ENCODE results near the gene ERCC6.

The ERCC6 gene

GRCh38 chr10:49512121-49512809, 26.7 kb downstream of the ERCC6 start:
- DNase-seq (ENCODE audit: low read depth), result no peak

GRCh38 chr10:49509771-49510303, 29.1 kb downstream of the ERCC6 start:
- no peak for DNase-seq (ENCODE audit: low read depth)

GRCh38 chr10:49508654-49509053, 30.3 kb downstream of the ERCC6 start:
- DNase-seq (ENCODE audit: low read depth), result no peak

- no peak for DNase-seq (ENCODE audit: low read depth)
These were observed 30.7 kb downstream of the ERCC6 start for GRCh38 chr10:49508249-49508648.

- no peak for DNase-seq (ENCODE audit: low read depth)
These were observed 33.3 kb downstream of the ERCC6 start for GRCh38 chr10:49505589-49505988.

GRCh38 chr10:49505076-49505475, 33.8 kb downstream of the ERCC6 start:
- no peak for DNase-seq (ENCODE audit: low read depth)

- no peak for DNase-seq (ENCODE audit: low read depth)
These were observed 34.4 kb downstream of the ERCC6 start for GRCh38 chr10:49504528-49504927.

GRCh38 chr10:49502358-49502757, 36.6 kb downstream of the ERCC6 start:
- DNase-seq (ENCODE audit: low read depth), result no peak

GRCh38 chr10:49500412-49500811, 38.5 kb downstream of the ERCC6 start:
- no peak for DNase-seq (ENCODE audit: low read depth)

- DNase-seq (ENCODE audit: low read depth), result no peak
These were observed 39.5 kb downstream of the ERCC6 start for GRCh38 chr10:49499305-49499851.

- DNase-seq (ENCODE audit: low read depth), result no peak
These were observed 40.5 kb downstream of the ERCC6 start for GRCh38 chr10:49498425-49498824.

- no peak for DNase-seq (ENCODE audit: low read depth)
These were observed 41.6 kb downstream of the ERCC6 start for GRCh38 chr10:49497358-49497757.

- DNase-seq (ENCODE audit: low read depth), result no peak
These were observed 50.7 kb downstream of the ERCC6 start for GRCh38 chr10:49488056-49488717.

GRCh38 chr10:49486738-49487137, 52.2 kb downstream of the ERCC6 start:
- no peak for DNase-seq (ENCODE audit: low read depth)

GRCh38 chr10:49486009-49486408, 52.9 kb downstream of the ERCC6 start:
- DNase-seq (ENCODE audit: low read depth), result no peak

- no peak for DNase-seq (ENCODE audit: low read depth)
These were observed 54.3 kb downstream of the ERCC6 start for GRCh38 chr10:49484486-49485235.

- DNase-seq (ENCODE audit: low read depth), result no peak
These were observed 60.1 kb downstream of the ERCC6 start for GRCh38 chr10:49478819-49479218.

GRCh38 chr10:49474901-49475300, 64.0 kb downstream of the ERCC6 start:
- no peak for DNase-seq (ENCODE audit: low read depth)

GRCh38 chr10:49471532-49471931, 67.4 kb downstream of the ERCC6 start:
- no peak for DNase-seq (ENCODE audit: low read depth)

- DNase-seq (ENCODE audit: low read depth), result no peak
These were observed 73.2 kb downstream of the ERCC6 start for GRCh38 chr10:49465736-49466135.
